Measurements from ENCODE around the gene SENP6. TPM values are rescaled to one million over a fixed set of nuclear protein-coding genes. Genes with fewer than 3 reads are reported as not detected.

SENP6 gene
- total and polyA plus RNA-seq, 2 experiments from 2014 or later: 56.4 to 104 TPM

DNA sequence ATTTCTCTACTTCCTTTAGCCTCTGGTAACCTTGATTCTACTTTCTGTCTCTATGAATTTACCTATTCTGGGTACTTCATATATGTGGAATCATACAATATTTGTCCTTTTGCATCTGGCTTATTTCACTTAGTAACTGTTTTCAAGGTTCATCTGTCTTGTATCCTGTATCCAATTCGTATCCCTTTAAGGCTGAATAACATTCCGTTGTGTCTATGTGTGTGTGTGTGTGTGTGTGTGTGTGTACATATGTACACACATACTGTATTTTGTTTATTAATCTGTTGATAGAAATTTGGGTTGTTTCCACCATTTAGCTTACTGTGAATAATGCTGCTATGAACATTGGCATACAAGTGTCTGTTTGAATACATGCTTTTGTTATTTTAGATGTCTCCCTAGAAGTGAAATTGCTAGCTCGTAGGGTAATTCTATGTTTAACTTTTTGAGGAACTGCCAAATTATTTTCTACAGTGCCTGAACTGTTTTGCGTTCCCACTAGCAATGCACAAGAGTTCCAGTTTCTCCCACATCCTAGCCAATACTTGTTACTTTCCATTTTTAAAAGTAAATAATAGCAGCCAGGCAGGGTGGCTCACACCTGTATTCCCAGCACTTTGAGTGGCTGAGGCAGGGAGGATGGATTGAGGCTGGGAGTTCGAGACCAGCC is 17.7 kb downstream of the SENP6 start:
- peaks cover 8% of the 10 kb centered on the region for H3K4me1 ChIP-seq (ENCODE audit: low read depth)

DNA sequence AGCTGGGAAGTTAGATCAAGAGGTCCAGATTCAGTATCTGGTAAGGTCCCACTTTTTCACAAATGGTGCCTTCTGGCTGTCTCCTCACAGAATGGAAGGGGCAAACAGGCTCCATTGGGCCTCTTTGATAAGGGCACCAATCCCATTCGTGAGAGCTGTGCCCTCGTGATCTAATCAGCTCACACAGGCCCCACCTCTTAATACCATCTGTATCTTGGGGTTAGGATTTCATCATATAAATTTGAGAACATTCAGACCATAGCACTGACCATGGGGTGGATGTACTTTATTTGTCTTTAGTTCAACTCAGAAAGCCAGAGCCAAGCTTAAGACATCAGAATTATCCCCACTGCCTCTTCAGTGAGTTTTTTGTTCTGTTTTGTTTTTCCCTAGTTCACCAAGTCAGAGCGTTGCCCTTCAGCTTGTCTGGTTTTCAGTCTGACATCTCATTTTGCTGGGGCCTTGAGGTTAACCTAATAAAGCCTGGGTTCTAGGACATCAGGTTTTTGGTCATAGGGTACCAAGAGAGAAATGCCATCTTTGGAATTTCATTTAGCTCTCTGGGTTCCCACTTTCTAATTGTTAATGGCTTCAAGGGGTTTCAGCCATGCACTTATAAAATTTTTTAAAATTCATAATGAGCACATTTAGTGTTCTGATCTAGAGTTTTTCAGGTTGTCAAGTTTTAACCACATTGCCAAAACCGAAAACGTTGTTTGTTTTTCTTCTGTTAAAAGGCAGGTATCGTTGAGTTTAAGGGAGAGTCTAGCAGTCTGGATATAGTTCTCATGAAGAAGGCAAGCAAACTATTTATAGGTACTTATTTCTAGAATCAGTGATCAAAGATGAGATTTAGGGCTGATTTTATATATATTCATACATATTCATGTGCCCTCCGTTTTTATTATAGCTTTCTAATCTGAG is 19.0 kb downstream of the SENP6 start:
- DNase-seq (ENCODE audit: low read depth in 1 of 2, low spot score in 1 of 2): peak in 1 of 2 donors; percentile 40
- Histone ChIP-seq H3K4me3 (no peak overlapping the region), H3K27ac (peak overlapping the region; percentile 46), H3K36me3 (peaks cover 21% of the 10 kb centered on the region), H3K9me3 (ENCODE audit: low read depth) (no peaks in the 10 kb centered on the region), H3K27me3 (no peaks in the 10 kb centered on the region), H3K4me1 (ENCODE audit: low read depth) (peaks cover 8% of the 10 kb centered on the region)
- TF ChIP-seq, protein P1, sequence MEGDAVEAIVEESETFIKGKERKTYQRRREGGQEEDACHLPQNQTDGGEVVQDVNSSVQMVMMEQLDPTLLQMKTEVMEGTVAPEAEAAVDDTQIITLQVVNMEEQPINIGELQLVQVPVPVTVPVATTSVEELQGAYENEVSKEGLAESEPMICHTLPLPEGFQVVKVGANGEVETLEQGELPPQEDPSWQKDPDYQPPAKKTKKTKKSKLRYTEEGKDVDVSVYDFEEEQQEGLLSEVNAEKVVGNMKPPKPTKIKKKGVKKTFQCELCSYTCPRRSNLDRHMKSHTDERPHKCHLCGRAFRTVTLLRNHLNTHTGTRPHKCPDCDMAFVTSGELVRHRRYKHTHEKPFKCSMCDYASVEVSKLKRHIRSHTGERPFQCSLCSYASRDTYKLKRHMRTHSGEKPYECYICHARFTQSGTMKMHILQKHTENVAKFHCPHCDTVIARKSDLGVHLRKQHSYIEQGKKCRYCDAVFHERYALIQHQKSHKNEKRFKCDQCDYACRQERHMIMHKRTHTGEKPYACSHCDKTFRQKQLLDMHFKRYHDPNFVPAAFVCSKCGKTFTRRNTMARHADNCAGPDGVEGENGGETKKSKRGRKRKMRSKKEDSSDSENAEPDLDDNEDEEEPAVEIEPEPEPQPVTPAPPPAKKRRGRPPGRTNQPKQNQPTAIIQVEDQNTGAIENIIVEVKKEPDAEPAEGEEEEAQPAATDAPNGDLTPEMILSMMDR (IDR thresholded peaks at IDR 0.05; ENCODE audit: low read depth, low read length): no peak

More for the DNA sequence above, 17.7 kb downstream of the SENP6 start:
- TF ChIP-seq, protein P1 (IDR thresholded peaks at IDR 0.05; ENCODE audit: low read depth, low read length): no peak
- no peaks in the 10 kb centered on the region for H3K9me3 ChIP-seq (ENCODE audit: low read depth)
- no peaks in the 10 kb centered on the region for H3K27me3 ChIP-seq
- no peak overlapping the region for H3K4me3 ChIP-seq
- no peak overlapping the region for H3K27ac ChIP-seq
- peak in 1 of 2 donors; percentile 29 for DNase-seq (ENCODE audit: low read depth in 1 of 2, low spot score in 1 of 2)
- H3K36me3 ChIP-seq: peaks cover 15% of the 10 kb centered on the region

DNA sequence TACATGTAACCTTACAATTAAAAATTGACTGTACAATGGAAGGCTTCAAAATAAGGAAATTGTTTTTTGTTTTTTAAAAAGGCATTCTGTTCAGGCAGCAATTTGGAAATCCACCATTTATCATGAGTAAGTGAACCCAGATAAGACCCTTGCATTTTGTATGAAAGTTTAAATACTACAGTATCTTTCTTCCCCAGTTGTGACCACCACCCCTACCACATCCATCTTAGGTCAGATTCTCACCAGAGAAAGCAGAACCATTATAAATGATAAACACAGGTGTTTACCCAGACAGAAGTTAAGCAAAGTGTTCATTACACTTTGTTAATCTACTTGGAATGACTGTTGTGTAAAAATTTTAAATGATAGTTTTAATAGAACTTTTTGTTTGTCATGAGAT is 20.2 kb downstream of the SENP6 start:
- TF ChIP-seq, protein P1 (IDR thresholded peaks at IDR 0.05; ENCODE audit: low read depth, low read length): no peak
- no peak overlapping the region for H3K27ac ChIP-seq
- peaks cover 8% of the 10 kb centered on the region for H3K4me1 ChIP-seq (ENCODE audit: low read depth)
- H3K9me3 ChIP-seq (ENCODE audit: low read depth): no peaks in the 10 kb centered on the region
- DNase-seq (ENCODE audit: low read depth in 1 of 2, low spot score in 1 of 2): no peak
- no peak overlapping the region for H3K4me3 ChIP-seq
- H3K27me3 ChIP-seq: no peaks in the 10 kb centered on the region
- peaks cover 21% of the 10 kb centered on the region for H3K36me3 ChIP-seq

- TF ChIP-seq, protein P1 (IDR thresholded peaks at IDR 0.05; ENCODE audit: low read depth, low read length): no peak
- peaks cover 8% of the 10 kb centered on the region for H3K4me1 ChIP-seq (ENCODE audit: low read depth)
- DNase-seq (ENCODE audit: low read depth in 1 of 2, low spot score in 1 of 2): no peak
- no peak overlapping the region for H3K27ac ChIP-seq
- no peak overlapping the region for H3K4me3 ChIP-seq
- peaks cover 30% of the 10 kb centered on the region for H3K36me3 ChIP-seq
- H3K27me3 ChIP-seq: no peaks in the 10 kb centered on the region
- H3K9me3 ChIP-seq (ENCODE audit: low read depth): no peaks in the 10 kb centered on the region
These were observed 21.8 kb downstream of the SENP6 start for GRCh38 chr6:75623491-75623890.

DNA sequence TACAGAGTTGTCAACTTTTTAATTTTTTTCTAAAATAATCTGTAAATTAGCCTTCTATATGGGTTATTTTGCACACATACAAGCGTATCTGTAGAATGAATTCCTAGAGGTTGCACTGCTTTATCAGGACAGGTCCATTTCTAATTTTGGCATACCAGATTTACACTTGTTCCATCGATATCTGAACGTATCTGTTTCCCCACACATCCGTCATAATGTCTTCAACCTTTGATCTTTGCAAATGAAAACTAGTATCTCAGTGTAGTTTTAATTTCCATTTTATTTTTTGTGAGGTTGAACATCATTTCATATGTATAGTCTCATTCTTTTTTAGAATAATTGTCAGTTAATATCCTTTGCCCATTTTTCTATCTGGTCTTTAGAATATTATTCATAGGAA is 22.7 kb downstream of the SENP6 start:
- TF ChIP-seq, protein P1 (IDR thresholded peaks at IDR 0.05; ENCODE audit: low read depth, low read length): no peak
- no peaks in the 10 kb centered on the region for H3K9me3 ChIP-seq (ENCODE audit: low read depth)
- peaks cover 30% of the 10 kb centered on the region for H3K36me3 ChIP-seq
- no peak overlapping the region for H3K27ac ChIP-seq
- peaks cover 8% of the 10 kb centered on the region for H3K4me1 ChIP-seq (ENCODE audit: low read depth)
- DNase-seq (ENCODE audit: low read depth in 1 of 2, low spot score in 1 of 2): no peak
- H3K27me3 ChIP-seq: no peaks in the 10 kb centered on the region
- no peak overlapping the region for H3K4me3 ChIP-seq
